ENCODE measurements around the gene USP22.

- TF ChIP-seq CTCF (IDR thresholded peaks at IDR 0.05) (no peak), POLR2A (IDR thresholded peaks at IDR 0.05) (no peak)
Measured at GRCh38 chr17:21031756-21032396, 10.9 kb downstream of the USP22 start.
